Ovary (tissue), 9 donors: Measurements from ENCODE around the gene NF1. TPM values are rescaled to one million over a fixed set of nuclear protein-coding genes. Genes with fewer than 3 reads are reported as not detected.

Experiments
- DNase-seq, 5 donors: peaks; one replicate each; pipeline ENCODE4 v3.0.0-alpha.2; 2019 to 2020
- H3K27ac ChIP-seq, 2 donors: fragments of 200-600 bp; one replicate each; pipeline versions ENCODE4 v1.5.1 to v1.8.0; 2019 to 2022
- H3K27me3 ChIP-seq: fragments of 200-600 bp; one replicate; pipeline ENCODE4 v1.8.0; 2022
- H3K36me3 ChIP-seq: fragments of 200-600 bp; sonication (generic); one replicate; pipeline ENCODE4 v1.5.1; 2019
- H3K4me1 ChIP-seq: one replicate; pipeline ENCODE4 v1.8.1; 2013; ENCODE audit warnings: mild to moderate bottlenecking, moderate library complexity; ENCODE audit not compliant: insufficient read depth
- H3K4me3 ChIP-seq: fragments of 200-600 bp; sonication (generic); one replicate; pipeline ENCODE4 v1.5.1; 2017
- H3K9me3 ChIP-seq, 2 donors: fragments of 200-600 bp in 1 of 2; sonication (generic) in 1 of 2; one replicate each; pipeline versions ENCODE4 v1.5.1 to v1.8.1; 2013 to 2019; ENCODE audit warnings: mild to moderate bottlenecking in 1 of 2, moderate library complexity in 1 of 2
- EP300 ChIP-seq: sonication (generic); formaldehyde crosslinking; IDR thresholded peaks from one replicate; pipeline ENCODE4 v1.6.1; 2017; ENCODE audit warnings: antibody characterized with exemption
- POLR2A ChIP-seq: fragments of 450-650 bp; IDR thresholded peaks from one replicate; pipeline ENCODE4 v1.6.1; 2017; ENCODE audit warnings: antibody characterized with exemption, mild to moderate bottlenecking, moderate library complexity
- WGBS, 3 donors: extraction: QIAGEN DNeasy Blood & Tissue Kit in 1 of 3; methylation state at CpG; one replicate each; pipeline versions ENCODE4 v1.1.5 to v1.1.7; 2013 to 2017; 5-methylcytosine and 5-hydroxymethylcytosine counted together
- intact Hi-C, 4 donors: fragments of 100-400 bp; cut with DNase I; formaldehyde crosslinking; loops; one replicate each; pipeline versions ENCODE4 v1.11.0 to v1.15.1; 2022 to 2023
- polyA plus RNA-seq, 2 donors: library from polyadenylated mRNA; stranded (reverse); fragments of 200-250 nt in 1 of 2; fragments of 350-450 nt in 1 of 2; fragmentation: Illumina TruSeq in 1 of 2; extraction: RNeasy Lipid Tissue Mini Kit (QIAGEN cat#74804) in 1 of 2; gene quantifications; one replicate each; pipeline ENCODE4 v1.2.3, GENCODE V29; 2013 to 2014
- total RNA-seq, 7 donors: library from RNA; depleted of rRNA in 2 of 7; stranded (reverse); fragments of >200 nt in 2 of 7; fragmentation: NEBNext Ultra II Directional in 3 of 7; extraction: Animal tissue kit (Norgen Biotek cat#: 25700) in 3 of 7; gene quantifications; one replicate each; pipeline versions ENCODE4 v1.1.0 to v1.2.4, GENCODE V29; 2016 to 2023
- TF ChIP-seq, protein P1 (sequence below), 3 donors: fragments of 450-650 bp in 2 of 3; fragments of 200-600 bp in 1 of 3; IDR thresholded peaks; one replicate each; pipeline versions ENCODE4 v1.5.1 to v1.8.0; 2016 to 2022; ENCODE audit warnings: antibody characterized with exemption in 3 of 3, mild to moderate bottlenecking in 1 of 3
- donor health status: DM: no; HTN: no; CAD: no; lungs with moderate emphysema.
- donor health status: DM: no; HTN: no; CAD: no.
- donor health status: Bipolar disorder and iron deficiency.
- donor health status: DM: yes; HTN: yes; CAD: no.
- donor health status: DM: no; HTN: no; CAD: no.
- donor health status: DM: yes; HTN: yes; CAD: no.

Gene NF1
- total and polyA plus RNA-seq, 9 donors: 11.1 to 62.0 (median 57.0) TPM

DNA sequence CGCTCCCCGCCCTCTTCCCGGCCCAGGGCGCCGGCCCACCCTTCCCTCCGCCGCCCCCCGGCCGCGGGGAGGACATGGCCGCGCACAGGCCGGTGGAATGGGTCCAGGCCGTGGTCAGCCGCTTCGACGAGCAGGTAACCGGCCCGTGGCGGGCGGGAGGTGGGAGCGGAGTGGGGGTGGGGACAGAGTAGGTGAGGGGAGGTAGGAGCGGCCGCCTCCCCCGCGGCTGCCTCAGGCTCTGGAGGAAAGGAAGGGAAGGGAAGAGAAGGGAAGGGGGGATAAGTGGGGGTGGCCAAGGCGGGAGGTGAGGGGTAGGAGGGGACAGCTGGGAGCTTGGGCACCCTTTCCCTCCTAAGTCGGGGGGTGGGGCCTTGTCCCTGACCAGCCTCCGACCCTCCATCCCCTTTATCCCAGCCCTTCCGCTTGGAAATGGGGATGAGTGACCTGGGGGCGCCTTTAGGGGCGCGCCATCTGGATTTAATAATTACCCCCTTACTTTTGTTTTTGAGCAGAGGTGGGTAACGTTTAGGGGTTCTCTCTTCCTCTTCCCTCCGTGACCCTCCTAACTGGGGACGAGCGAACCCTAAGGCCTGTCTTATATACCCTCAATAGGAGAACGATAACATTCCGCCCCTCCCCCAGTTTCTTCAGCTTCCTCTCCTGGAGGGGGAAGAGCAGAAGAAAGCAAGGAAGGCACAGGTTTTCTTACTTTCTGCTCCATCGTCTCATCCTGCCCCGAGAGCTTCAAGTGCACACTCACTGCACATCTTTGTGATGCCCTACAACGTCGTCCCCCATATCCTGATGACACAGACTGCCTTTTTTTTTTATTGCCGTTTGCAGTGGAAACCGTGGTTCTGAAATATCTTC, 694 bp downstream of the NF1 start:
- peak; percentile 67 to 82 (median 77) for DNase-seq
- Histone ChIP-seq H3K4me1 (peaks cover 2% of the 10 kb centered on the region), H3K27me3 (no peaks in the 10 kb centered on the region), H3K27ac (peak overlapping the region; percentile 85 to 90), H3K9me3 (no peaks in the 10 kb centered on the region), H3K4me3 (peak overlapping the region; percentile 69), H3K36me3 (no peaks in the 10 kb centered on the region)
- TF ChIP-seq EP300 (no peak), POLR2A (no peak)
- TF ChIP-seq, protein P1, sequence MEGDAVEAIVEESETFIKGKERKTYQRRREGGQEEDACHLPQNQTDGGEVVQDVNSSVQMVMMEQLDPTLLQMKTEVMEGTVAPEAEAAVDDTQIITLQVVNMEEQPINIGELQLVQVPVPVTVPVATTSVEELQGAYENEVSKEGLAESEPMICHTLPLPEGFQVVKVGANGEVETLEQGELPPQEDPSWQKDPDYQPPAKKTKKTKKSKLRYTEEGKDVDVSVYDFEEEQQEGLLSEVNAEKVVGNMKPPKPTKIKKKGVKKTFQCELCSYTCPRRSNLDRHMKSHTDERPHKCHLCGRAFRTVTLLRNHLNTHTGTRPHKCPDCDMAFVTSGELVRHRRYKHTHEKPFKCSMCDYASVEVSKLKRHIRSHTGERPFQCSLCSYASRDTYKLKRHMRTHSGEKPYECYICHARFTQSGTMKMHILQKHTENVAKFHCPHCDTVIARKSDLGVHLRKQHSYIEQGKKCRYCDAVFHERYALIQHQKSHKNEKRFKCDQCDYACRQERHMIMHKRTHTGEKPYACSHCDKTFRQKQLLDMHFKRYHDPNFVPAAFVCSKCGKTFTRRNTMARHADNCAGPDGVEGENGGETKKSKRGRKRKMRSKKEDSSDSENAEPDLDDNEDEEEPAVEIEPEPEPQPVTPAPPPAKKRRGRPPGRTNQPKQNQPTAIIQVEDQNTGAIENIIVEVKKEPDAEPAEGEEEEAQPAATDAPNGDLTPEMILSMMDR (IDR thresholded peaks at IDR 0.05): no peak
- intact Hi-C loops: loop anchor here in 1 of 4 donors (5.0 kb wide), 1 partner anchor 88 kb away; no protein-coding TSS in a partner anchor
- 0% methylated on average over 30 to 45 of the region's 45 CpGs for WGBS, 3 donors

DNA sequence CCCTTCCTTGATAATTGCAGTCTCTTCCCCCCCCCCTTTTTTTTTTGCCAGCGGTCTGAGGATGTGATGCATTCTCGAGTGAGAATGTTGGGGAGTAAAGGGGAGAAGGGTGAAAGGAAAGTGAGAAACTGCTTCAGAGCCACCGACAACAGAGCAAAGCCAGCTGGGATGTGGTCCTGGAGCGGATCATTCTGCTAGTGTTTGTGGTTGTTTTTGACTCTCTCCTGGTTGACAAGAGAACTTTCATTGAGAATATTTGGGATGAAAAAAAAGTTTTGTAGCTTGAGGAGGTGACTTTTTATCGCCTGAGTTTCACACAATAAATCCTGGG, 1.3 kb downstream of the NF1 start:
- Histone ChIP-seq H3K36me3 (no peaks in the 10 kb centered on the region), H3K4me1 (peaks cover 4% of the 10 kb centered on the region), H3K4me3 (peak overlapping the region; percentile 69), H3K27me3 (no peaks in the 10 kb centered on the region), H3K27ac (peak overlapping the region in 1 of 2 donors; percentile 85), H3K9me3 (no peaks in the 10 kb centered on the region)
- 4 to 6% (median 6%) methylated on average over 5 of the region's 5 CpGs for WGBS, 3 donors
- intact Hi-C loops: loop anchor here in 1 of 4 donors (5.0 kb wide), 1 partner anchor 89 kb away; no protein-coding TSS in a partner anchor
- no peak for TF ChIP-seq EP300
- DNase-seq: no peak

DNA sequence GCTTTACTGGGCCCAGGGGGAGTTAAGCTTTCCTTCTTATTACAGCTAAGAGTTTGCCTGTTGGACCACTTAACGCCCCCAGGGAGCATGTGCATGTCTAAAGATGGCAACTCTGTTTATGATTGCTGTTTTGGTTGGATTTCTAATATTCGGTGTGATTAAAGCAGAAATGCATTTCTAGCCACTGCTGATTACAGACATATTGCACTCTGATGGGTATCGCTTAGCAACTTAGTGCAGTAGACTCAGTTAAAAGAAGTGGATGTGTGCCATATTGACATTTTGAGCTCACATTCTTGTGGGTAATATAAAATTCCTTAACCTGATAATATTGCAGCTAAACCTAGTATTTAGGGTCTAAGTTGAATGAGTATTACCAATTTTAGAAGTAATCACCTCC, 4.2 kb downstream of the NF1 start:
- intact Hi-C loops: loop anchor here in 1 of 4 donors (5.0 kb wide), 1 partner anchor 92 kb away; no protein-coding TSS in a partner anchor
- DNase-seq: no peak
- H3K4me3 ChIP-seq: no peak overlapping the region
- no peak overlapping the region for H3K27ac ChIP-seq
- no peak for TF ChIP-seq EP300
- TF ChIP-seq POLR2A: no peak
- TF ChIP-seq, protein P1 (IDR thresholded peaks at IDR 0.05): no peak
- 22 to 48% (median 26%) methylated on average over 3 of the region's 3 CpGs for WGBS, 3 donors
- H3K4me1 ChIP-seq: peaks cover 5% of the 10 kb centered on the region
- no peaks in the 10 kb centered on the region for H3K27me3 ChIP-seq
- H3K9me3 ChIP-seq: no peaks in the 10 kb centered on the region
- H3K36me3 ChIP-seq: no peaks in the 10 kb centered on the region

DNA sequence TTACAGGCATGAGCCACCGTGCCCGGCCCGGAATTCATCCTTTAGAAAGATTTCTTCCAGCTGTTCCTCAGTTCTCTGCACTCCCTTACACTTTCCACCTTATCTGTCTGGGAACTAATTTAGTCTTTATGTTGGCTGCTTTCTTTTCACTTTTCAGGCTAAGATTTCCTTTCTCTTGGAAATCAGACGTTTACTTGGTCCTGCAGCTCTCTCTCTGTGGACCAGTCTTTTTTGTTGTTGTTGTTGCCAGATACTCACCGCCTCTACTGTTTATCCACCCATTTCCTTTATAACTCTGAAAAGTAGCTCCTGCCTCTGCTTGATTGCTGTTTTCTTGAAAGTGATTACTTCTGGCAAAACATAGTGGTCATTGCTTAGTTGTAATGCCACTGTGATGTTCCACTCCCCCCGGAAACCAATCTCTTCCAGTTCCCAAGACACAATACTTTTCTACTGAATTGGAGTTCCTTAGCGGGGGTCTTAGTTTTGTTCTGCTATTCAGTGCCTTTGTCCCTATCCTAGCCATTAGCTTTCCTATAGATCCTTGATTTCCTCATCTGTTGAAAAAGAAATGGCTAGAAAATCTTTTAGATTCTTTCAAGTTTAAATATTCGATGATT, 6.2 kb downstream of the NF1 start:
- Histone ChIP-seq H3K4me3 (no peak overlapping the region), H3K27me3 (no peaks in the 10 kb centered on the region), H3K36me3 (no peaks in the 10 kb centered on the region), H3K4me1 (peaks cover 5% of the 10 kb centered on the region), H3K27ac (no peak overlapping the region), H3K9me3 (no peaks in the 10 kb centered on the region)
- 22 to 42% (median 30%) methylated on average over 8 of the region's 8 CpGs for WGBS, 3 donors
- intact Hi-C loops: no loop called here
- DNase-seq: no peak
- TF ChIP-seq POLR2A: no peak

DNA sequence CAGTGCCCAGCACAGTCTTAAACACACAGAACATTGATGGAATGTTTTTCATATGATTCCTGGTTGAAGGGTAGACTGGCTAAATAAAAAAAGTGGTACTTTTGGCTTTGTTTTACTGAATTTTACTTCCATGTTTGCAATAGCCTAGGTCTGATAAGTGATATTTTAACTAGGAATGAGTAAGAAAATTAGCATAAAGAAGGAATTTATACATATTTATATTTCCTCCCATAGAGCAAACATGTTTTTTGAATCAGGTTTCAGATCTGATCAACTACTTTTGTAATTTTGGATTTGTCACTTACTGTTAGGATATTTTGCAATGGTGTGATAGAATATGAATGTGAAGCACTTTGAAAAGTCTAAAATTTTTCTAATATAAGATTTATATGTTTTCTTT, 7.2 kb downstream of the NF1 start:
- no peaks in the 10 kb centered on the region for H3K9me3 ChIP-seq
- H3K36me3 ChIP-seq: no peaks in the 10 kb centered on the region
- H3K4me1 ChIP-seq: peaks cover 3% of the 10 kb centered on the region
- no peaks in the 10 kb centered on the region for H3K27me3 ChIP-seq
- TF ChIP-seq, protein P1 (IDR thresholded peaks at IDR 0.05): no peak
- no peak for TF ChIP-seq EP300
- TF ChIP-seq POLR2A: no peak
- no peak for DNase-seq
- intact Hi-C loops: no loop called here
- no peak overlapping the region for H3K4me3 ChIP-seq
- H3K27ac ChIP-seq: no peak overlapping the region
